ENCODE results near the gene ZG16. TPM values are rescaled to one million over a fixed set of nuclear protein-coding genes. Genes with fewer than 3 reads are reported as not detected.

Gene ZG16
- total RNA-seq, 1 experiment from 2014 or later, result 0.07 TPM

- no peak for ATAC-seq
- TF ChIP-seq POLR2A (IDR thresholded peaks at IDR 0.05; ENCODE audit: borderline replicate concordance, extremely low read depth, insufficient read depth, insufficient read length) (no peak), SIN3A (IDR thresholded peaks at IDR 0.05; ENCODE audit: low read depth) (no peak), RAD21 (IDR thresholded peaks at IDR 0.05; ENCODE audit: low read depth) (no peak), YY1 (IDR thresholded peaks at IDR 0.05; ENCODE audit: extremely low read depth, insufficient replicate concordance, low read depth, low read length) (no peak), CBX3 (IDR thresholded peaks at IDR 0.05; ENCODE audit: low read depth) (no peak), TCF7L2 (IDR thresholded peaks at IDR 0.05; ENCODE audit: borderline replicate concordance, extremely low read depth, insufficient read depth, insufficient read length) (no peak), REST (IDR thresholded peaks at IDR 0.05; ENCODE audit: low read depth) (no peak), CTCF (IDR thresholded peaks at IDR 0.05 in 2 of 3, conservative IDR thresholded peaks at IDR 0.05 in 1 of 3; ENCODE audit: borderline replicate concordance in 1 of 3, insufficient read depth in 1 of 3, low read depth in 2 of 3, low read length in 2 of 3) (no peak), EZH2 (IDR thresholded peaks at IDR 0.05) (no peak), ZBTB33 (IDR thresholded peaks at IDR 0.05; ENCODE audit: extremely low read depth, insufficient replicate concordance, low read length) (no peak), FOSL1 (IDR thresholded peaks at IDR 0.05; ENCODE audit: low read depth) (no peak), MAX (IDR thresholded peaks at IDR 0.05) (no peak), ELF1 (IDR thresholded peaks at IDR 0.05; ENCODE audit: borderline replicate concordance, low read depth) (no peak), EGR1 (IDR thresholded peaks at IDR 0.05; ENCODE audit: low read depth) (no peak), POLR2AphosphoS5 (IDR thresholded peaks at IDR 0.05; ENCODE audit: low read depth, low read length) (no peak), ATF3 (IDR thresholded peaks at IDR 0.05) (no peak), JUND (IDR thresholded peaks at IDR 0.05) (no peak), SRF (IDR thresholded peaks at IDR 0.05; ENCODE audit: low read depth) (no peak), ZNF274 (IDR thresholded peaks at IDR 0.05; ENCODE audit: low read depth, low read length) (no peak)
- H3K4me3 ChIP-seq (replicated peaks in 1 of 2; ENCODE audit: low read depth in 1 of 2, low read length in 2 of 2), result no peak overlapping the region
- ChIA-PET POLR2A (interaction anchor here (0.7 to 1.2 kb wide), 2 partner anchors 15 to 205 kb away, joined by 3 read pairs; partner anchors contain the start of gene TLCD3B), CTCF (interaction anchor here (2.2 to 4.9 kb wide), 2 partner anchors 10 to 22 kb away, joined by 12 to 29 read pairs; partner anchors contain the start of gene PAGR1), RAD21 (ENCODE audit: low non-redundant PET in 1 of 2, low total read pairs in 2 of 2, uncharacterized antibody in 2 of 2, unreplicated experiment in 2 of 2) (no interaction called here)
- peak overlapping the region; percentile 98 for H3K27ac ChIP-seq (ENCODE audit: low read depth, low read length)
- peaks cover 28% of the 10 kb centered on the region for H3K79me2 ChIP-seq (ENCODE audit: insufficient read depth, low read length)
- peaks cover 71 to 90% of the 10 kb centered on the region in 2 experiments for H3K4me1 ChIP-seq (ENCODE audit: control insufficient read depth in 1 of 2, insufficient read depth in 2 of 2, low read length in 2 of 2)
- no peaks in the 10 kb centered on the region for H3K27me3 ChIP-seq (ENCODE audit: insufficient read depth, low read length)
- peak overlapping the region; percentile 56 for H3K9ac ChIP-seq (ENCODE audit: low read length)
- BruUV-seq (replicated peaks), result no TSS peak
- no peak for DNase-seq (ENCODE audit: low read depth, low spot score)
- H3K4me2 ChIP-seq (ENCODE audit: low read length), result peak overlapping the region; percentile 78
- H4K20me1 ChIP-seq (ENCODE audit: insufficient read depth), result no peaks in the 10 kb centered on the region
- no peak overlapping the region for H2AFZ ChIP-seq (ENCODE audit: low read depth, low read length, poor library complexity, severe bottlenecking)
- no peaks in the 10 kb centered on the region for H3K9me2 ChIP-seq (ENCODE audit: insufficient read depth)
- H3K36me3 ChIP-seq (ENCODE audit: control insufficient read depth in 1 of 2, insufficient read depth in 2 of 2, low read length in 2 of 2), result no peaks in the 10 kb centered on the region
- no peaks in the 10 kb centered on the region for H3K9me3 ChIP-seq (ENCODE audit: control insufficient read depth in 1 of 2, insufficient read depth in 1 of 2, low read depth in 1 of 2, low read length in 2 of 2)
- intact Hi-C loops (cut with micrococcal nuclease), result no loop called here
Observed at GRCh38 chr16:29826342-29826695, 48.3 kb downstream of the ZG16 start.
